ENCODE results near the gene MLKL. TPM values are rescaled to one million over a fixed set of nuclear protein-coding genes. Genes with fewer than 3 reads are reported as not detected.
"Not testable (repeated sequence)": the region's sequence is repeated elsewhere in the genome, so short reads cannot be mapped to it uniquely, and the experiment has no call there.

Gene MLKL
- polyA plus RNA-seq, 1 experiment: 5.8 TPM

- no peak for DNase-seq (ENCODE audit: low read depth, low spot score)
- TF ChIP-seq, protein P1, sequence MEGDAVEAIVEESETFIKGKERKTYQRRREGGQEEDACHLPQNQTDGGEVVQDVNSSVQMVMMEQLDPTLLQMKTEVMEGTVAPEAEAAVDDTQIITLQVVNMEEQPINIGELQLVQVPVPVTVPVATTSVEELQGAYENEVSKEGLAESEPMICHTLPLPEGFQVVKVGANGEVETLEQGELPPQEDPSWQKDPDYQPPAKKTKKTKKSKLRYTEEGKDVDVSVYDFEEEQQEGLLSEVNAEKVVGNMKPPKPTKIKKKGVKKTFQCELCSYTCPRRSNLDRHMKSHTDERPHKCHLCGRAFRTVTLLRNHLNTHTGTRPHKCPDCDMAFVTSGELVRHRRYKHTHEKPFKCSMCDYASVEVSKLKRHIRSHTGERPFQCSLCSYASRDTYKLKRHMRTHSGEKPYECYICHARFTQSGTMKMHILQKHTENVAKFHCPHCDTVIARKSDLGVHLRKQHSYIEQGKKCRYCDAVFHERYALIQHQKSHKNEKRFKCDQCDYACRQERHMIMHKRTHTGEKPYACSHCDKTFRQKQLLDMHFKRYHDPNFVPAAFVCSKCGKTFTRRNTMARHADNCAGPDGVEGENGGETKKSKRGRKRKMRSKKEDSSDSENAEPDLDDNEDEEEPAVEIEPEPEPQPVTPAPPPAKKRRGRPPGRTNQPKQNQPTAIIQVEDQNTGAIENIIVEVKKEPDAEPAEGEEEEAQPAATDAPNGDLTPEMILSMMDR (IDR thresholded peaks at IDR 0.05; ENCODE audit: low read depth, low read length): no peak
- CTCF ChIA-PET: interaction anchor here (1.3 kb wide), 1 partner anchor 182 kb away, joined by 5 read pairs; no protein-coding TSS in a partner anchor
- Histone ChIP-seq H3K9me3 (ENCODE audit: control insufficient read depth, insufficient read depth, low read length) (no peaks in the 10 kb centered on the region), H3K27ac (ENCODE audit: low read depth, low read length) (no peak overlapping the region), H3K27me3 (ENCODE audit: control insufficient read depth, insufficient read depth, low read length) (no peaks in the 10 kb centered on the region), H3K4me3 (ENCODE audit: low read depth, low read length) (no peak overlapping the region)
- POLR2A ChIA-PET: no interaction called here
Observed at GRCh38 chr16:74680681-74681080, 20.0 kb downstream of the MLKL start.

GRCh38 chr16:74679983-74680382 lies 20.7 kb downstream of the MLKL start:
- no peak for DNase-seq (ENCODE audit: low read depth, low spot score)
- Histone ChIP-seq H3K27me3 (ENCODE audit: control insufficient read depth, insufficient read depth, low read length) (no peaks in the 10 kb centered on the region), H3K27ac (ENCODE audit: low read depth, low read length) (no peak overlapping the region), H3K4me3 (ENCODE audit: low read depth, low read length) (no peak overlapping the region), H3K9me3 (ENCODE audit: control insufficient read depth, insufficient read depth, low read length) (no peaks in the 10 kb centered on the region)
- ChIA-PET POLR2A (no interaction called here), CTCF (interaction anchor here (0.6 to 1.3 kb wide), 2 partner anchors 122 to 183 kb away, joined by 3 to 5 read pairs; no protein-coding TSS in a partner anchor)
- TF ChIP-seq, protein P1 (IDR thresholded peaks at IDR 0.05; ENCODE audit: low read depth, low read length): no peak

GRCh38 chr16:74677868-74678267 lies 22.8 kb downstream of the MLKL start:
- POLR2A ChIA-PET: no interaction called here
- Histone ChIP-seq H3K27me3 (ENCODE audit: control insufficient read depth, insufficient read depth, low read length) (no peaks in the 10 kb centered on the region), H3K27ac (ENCODE audit: low read depth, low read length) (no peak overlapping the region), H3K4me3 (ENCODE audit: low read depth, low read length) (no peak overlapping the region), H3K9me3 (ENCODE audit: control insufficient read depth, insufficient read depth, low read length) (no peaks in the 10 kb centered on the region)
- DNase-seq (ENCODE audit: low read depth, low spot score): no peak
- TF ChIP-seq, protein P1 (IDR thresholded peaks at IDR 0.05; ENCODE audit: low read depth, low read length): no peak
- CTCF ChIA-PET: interaction anchor here (1.8 kb wide), 1 partner anchor 185 kb away, joined by 4 read pairs; no protein-coding TSS in a partner anchor

DNA sequence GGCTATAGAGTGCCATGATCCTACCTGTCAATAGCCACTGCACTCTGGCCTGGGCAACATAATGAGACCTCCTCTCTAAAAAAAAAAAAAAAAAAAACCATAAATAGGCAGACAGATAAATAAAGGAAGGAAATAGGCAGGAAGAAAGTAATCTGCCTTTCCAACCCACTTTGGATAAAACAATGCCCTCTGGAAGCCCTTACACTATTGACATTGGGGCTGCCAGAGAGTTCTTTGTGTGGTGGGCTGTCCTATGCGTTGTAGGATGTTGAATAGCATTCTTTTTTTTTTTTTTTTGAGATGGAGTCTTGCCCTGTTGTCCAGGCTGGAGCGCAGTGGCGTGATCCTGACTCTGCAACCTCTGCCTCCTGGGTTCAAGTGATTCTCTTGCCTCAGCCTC lies 26.8 kb downstream of the MLKL start:
- ChIA-PET POLR2A (no interaction called here), CTCF (no interaction called here)
- no peak overlapping the region for H3K4me3 ChIP-seq (ENCODE audit: low read depth, low read length)
- H3K27me3 ChIP-seq (ENCODE audit: control insufficient read depth, insufficient read depth, low read length): no peaks in the 10 kb centered on the region
- TF ChIP-seq, protein P1 (IDR thresholded peaks at IDR 0.05; ENCODE audit: low read depth, low read length): no peak
- DNase-seq (ENCODE audit: low read depth, low spot score): no peak
- H3K9me3 ChIP-seq (ENCODE audit: control insufficient read depth, insufficient read depth, low read length): no peaks in the 10 kb centered on the region
- H3K27ac ChIP-seq (ENCODE audit: low read depth, low read length): no peak overlapping the region

- POLR2A ChIA-PET; DNase-seq (ENCODE audit: low read depth, low spot score); H3K27ac ChIP-seq (ENCODE audit: low read depth, low read length); H3K9me3 ChIP-seq (ENCODE audit: control insufficient read depth, insufficient read depth, low read length); H3K27me3 ChIP-seq (ENCODE audit: control insufficient read depth, insufficient read depth, low read length); H3K4me3 ChIP-seq (ENCODE audit: low read depth, low read length): not testable (repeated sequence)
- CTCF ChIA-PET: interaction anchor here (0.6 to 2.2 kb wide), 2 partner anchors 17 to 176 kb away, joined by 3 to 12 read pairs; no protein-coding TSS in a partner anchor
Observed at GRCh38 chr16:74668877-74669276, 31.8 kb downstream of the MLKL start.

All from AG04450 (cell line).